Hematopoietic multipotent progenitor cell treated with erythropoietin and hydrocortisone succinate and interleukin-3 and kit ligand, for 4 days (in vitro differentiated cells): ENCODE results near the gene CAST.

Experiments used
- DNase-seq: peaks from one replicate; pipeline ENCODE4 v3.0.0-alpha.2; 2015

CAST gene

DNA sequence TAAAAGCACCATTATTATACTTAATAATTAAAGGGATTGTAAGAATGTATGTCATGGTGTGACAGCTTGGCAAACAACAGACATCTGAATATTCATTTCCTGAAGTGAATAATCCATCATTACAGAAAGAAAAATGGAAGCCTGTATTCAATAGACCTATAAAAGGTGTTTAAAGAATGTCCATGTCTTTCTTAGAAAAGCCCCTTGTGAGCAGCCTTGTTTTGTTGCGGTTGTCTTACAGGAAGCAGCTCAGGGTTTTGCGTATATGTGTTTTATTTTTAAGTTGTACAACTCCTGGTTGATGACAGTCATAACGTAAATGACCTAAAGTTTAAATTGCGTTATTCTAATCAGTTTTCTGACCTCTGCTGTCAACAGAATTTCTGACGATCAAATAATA lies 53.8 kb downstream of the CAST start:
- DNase-seq: no peak

DNA sequence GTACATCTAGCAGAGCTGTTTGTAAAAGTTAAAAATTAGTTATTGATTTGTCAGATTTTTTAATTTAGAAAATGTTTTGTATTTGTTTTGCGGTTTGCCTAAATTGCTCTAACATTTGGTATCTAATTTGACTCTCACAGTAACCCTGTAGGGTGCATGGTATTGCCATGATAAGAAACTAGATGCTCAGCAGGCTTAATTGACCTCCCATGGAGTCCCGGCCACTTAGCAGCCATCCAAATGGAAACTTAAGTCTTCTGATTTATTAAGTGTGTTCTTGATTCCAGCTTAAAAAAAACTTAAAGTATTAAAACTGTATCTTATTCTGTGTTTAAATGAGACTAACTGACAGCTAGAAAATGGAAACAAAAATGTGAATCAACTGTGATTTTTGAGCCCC lies 54.5 kb downstream of the CAST start:
- peak; percentile 27 for DNase-seq

DNA sequence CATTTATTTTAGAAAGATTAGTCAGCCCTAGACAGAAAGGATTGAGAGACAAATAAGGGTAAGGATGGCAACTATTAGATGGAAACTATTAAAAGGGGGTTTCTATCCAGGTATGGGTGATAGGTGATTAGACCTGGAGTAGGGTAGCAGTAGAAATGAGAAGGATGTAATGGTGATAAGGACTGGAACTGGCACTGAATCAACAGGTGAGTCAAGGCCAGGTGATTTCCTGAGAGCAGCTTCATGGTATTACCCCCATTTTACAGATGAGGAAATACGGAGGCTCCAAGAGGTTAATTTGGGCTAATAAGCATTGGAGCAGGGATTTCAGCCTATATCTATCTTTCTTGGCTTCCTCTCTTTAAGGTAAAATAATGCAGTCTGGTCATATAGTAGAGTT lies 55.7 kb downstream of the CAST start:
- no peak for DNase-seq

DNA sequence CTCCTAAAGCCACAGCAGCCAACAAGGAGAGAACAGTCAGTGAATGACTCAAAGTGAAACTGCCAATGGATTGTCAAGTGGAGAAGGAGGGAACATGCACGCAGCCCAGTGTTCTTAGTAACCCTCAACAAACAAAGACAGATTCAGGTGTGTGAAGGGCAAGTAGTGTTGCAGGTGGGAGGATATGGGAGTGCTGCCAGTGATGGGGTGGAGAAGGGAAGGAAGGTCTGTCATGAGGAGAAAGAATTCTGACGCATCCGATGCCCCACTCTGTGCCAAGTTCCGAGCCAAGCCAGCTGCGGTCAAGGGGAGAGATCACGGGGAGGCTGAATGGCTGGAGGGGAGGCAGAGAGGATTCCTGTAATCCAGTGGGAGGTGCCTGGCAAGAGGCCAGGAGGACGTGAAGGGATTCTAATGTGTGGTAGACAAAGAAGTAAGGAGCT lies 56.5 kb downstream of the CAST start:
- DNase-seq: no peak

DNA sequence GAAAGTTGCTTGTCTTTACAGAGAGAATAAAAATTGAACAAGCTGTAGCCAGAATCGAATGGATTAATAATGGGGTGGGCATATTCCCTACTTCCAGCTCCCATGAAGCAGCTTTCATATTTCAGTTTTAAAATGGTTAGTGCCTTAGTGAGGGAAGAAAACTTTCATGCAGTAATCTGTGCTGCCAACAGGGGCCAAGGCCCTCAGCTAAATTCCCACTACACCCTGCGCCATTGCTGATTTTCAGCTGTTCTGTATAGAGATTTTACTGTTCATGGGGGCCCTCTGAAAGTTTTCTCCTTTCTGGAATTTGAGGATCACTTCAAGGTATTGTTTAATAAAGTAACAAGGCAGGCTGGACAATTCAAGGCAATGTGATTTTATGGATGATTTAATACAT lies 58.2 kb downstream of the CAST start:
- DNase-seq: no peak

DNA sequence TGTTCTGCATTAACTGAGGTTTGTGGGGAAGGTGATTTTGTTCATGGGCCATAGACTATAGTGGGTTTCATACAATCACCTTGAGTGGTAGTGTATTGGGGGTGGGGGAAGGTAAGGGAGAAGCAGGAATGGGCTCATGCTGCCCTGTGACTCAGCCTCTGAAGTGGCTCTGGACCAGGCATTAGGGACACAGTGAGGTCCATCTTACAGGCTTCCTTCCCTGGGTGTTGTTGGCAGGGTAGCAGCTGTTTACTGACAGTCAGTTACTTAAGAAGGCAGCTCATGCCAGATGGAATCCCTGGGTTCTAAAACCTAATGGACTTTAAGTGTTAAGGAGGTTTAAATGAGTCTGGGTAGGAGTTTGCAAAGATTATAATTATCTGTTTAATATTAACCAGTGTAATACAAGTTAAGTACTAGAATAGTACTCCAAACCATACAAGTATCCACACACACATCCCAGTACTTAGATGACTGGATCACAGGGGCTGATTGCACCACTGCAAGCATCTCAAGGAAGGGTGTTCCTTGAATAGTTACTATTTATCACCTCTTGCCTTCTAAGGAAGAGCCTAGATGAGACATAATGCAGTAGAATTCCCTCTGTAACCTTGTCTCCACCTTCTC lies 59.3 kb downstream of the CAST start:
- no peak for DNase-seq

DNA sequence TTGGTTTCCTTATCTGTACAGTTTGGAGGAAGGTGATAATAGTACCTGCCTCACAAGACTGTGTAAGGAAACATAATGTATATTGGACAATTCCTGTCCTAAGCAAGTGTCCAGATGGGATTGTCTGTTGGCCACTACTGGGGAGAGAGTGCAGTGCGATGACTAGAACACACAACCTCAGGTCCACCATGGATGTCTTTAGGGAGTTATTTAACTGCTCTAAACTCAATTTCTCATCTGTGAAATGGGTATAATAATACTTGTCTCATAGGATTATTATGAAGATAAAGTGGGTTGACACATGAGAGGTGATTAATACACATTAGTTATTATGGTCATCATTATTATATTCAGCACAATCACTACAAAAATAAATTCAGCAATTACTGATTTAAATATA lies 63.1 kb downstream of the CAST start:
- no peak for DNase-seq

DNA sequence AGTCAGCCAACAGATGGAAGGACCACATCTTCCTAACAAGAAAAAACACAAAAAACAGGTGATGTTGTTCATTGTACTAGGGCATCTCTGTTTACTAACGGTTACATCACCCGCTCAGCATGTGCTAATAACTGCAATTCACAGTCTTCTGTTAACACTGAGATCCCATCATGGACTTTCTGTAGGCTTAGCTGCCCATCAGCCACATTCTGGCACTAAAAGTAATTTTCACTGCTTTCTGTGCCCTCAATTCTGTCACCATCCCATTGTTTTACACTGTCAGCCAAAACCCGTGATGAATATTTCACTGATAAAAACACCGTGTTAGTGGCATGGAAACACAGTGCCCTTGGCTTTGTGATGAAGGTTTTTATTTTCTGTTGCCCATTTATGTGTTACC lies 64.6 kb downstream of the CAST start:
- no peak for DNase-seq

DNA sequence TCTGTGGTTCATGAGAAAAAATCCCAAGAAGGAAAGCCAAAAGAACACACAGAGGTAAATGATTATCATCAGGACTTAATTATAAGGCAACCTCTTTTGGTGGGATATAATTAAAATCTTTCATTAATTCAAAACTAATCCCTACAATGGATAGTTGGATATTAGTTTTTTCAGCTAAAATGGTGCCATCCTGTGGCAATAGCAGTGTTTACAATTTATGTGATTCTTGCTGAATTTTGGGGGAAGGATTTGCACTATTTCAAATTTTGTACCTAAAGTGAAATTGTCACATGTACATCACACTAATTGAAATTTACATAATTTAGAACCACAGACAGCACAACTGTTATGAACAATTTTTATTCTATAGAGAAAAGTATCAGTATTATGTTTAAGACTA lies 67.0 kb downstream of the CAST start:
- peak; percentile 24 for DNase-seq

DNA sequence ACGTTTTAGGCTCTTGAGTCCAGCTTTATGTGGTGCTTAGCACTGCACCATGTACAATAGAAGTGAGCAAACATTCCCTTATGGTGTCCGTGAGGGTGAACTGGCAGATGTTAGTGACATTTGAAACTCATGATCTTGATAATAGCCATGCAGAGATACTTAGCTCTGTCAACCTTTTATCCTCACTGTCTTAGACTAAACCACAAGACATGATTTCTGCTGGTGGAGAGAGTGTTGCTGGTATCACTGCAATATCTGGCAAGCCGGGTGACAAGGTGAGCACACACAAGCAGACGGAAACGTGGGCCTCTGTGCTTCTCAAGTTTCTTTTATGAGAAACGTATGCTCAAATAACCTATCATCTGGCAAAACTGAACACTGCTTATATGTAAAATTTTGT lies 68.4 kb downstream of the CAST start:
- DNase-seq: no peak

DNA sequence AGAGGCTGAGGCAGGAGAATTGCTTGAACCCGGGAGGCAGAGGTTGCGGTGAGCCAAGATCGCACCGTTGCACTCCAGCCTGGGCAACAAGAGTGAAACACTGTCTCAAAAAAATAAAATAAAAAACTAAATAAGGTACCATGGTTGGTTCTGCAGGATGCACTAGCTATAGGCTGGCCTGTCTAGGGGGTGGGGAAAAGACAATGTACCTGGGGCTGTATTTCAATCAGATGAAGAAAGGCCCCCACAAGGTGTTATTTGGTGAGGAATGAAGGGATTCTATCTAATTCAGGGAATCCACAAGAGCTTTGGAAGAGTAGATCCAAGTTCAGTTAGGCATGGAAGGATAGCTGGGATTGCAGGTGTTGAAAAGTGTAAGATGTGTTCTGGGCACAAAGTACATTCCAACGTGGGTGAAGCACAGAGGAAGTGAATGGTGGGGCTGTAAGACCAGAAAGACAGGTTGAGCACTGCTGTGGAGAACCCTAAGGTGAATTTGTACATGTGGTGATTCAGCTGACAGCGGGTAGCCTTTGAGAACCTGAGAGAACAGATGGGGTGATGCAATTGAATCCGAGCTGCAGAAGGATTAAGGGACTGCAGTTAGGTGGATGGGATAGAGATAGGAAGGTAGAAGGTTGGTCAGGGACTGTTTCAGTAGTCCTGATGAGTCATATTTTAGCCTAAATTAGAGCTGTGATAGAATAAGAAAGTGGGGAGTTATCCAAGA lies 71.8 kb downstream of the CAST start:
- DNase-seq: no peak

DNA sequence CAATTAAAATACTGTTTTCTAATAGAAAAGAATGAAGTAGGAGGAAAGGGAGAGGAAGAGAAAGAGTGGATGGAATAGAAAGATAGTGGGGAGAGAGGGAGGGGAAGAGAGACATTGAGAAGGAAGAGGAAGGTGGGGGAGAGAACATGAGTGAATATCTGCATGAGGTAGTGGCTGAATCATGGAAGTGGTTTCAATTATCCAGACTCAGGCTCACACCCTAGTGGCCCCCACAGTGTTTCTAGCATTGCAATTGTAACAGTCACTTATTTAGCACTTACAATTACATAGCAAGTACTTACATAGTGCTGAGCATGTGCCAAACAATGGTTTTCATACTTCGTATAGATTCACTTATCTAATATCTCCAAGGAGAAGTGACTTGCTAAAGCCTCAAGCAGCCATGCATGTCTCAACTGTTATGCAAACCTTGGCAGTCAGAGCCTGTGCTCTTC lies 72.7 kb downstream of the CAST start:
- DNase-seq: peak; percentile 51

DNA sequence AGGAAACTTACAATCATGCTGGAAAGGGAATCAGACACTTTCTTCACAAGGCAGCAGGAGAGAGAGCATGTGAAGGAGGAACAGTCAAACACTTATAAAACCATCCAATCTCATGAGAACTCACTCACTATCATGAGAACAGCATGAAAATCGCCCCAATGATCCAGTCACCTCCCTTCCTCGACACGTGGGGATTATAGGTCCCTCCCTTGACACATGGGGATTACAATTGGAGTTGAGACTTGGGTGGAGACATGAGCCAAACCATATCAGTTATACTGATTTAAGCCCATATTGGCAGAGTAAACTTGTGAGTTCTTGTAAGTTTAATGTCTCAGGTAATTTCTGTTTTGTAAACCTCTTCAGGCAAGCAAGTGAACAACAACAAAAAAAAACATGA lies 74.8 kb downstream of the CAST start:
- DNase-seq: no peak

DNA sequence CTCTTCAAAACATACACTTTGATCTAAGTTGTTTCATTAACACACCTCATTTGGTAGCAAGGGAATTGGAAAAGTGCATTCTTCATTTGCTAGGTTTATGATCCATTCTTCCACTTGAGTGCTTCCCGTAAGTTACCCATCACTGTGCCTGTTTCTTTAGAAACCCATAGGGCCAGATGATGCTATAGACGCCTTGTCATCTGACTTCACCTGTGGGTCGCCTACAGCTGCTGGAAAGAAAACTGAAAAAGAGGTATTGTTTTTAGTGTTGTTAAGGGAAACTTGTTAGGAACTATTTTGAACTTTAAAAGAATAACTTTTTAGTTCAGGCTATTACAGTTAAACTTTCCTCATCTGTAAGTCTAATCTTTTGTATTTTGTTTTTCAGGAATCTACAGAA lies 78.9 kb downstream of the CAST start:
- DNase-seq: no peak

DNA sequence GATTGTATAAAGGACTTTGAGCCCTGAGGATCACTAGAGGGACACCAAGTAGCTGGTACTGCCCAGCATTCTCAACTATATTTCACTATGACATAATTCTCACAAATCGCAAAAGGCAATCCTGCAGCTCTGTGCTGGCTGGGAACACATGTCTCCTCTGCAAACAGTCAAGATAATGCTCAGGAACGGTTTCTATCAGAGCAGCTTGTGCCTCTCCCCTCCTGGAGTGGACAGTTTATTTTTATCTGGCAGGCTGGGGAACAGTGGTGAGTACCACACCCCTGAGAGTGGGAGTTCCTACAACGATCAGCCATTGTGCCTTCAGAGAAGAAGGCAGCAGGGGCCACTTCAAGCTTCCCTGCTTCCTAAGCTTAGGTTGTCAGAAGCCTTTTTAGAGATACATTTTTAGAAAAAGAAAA lies 79.7 kb downstream of the CAST start:
- peak; percentile 96 for DNase-seq

DNA sequence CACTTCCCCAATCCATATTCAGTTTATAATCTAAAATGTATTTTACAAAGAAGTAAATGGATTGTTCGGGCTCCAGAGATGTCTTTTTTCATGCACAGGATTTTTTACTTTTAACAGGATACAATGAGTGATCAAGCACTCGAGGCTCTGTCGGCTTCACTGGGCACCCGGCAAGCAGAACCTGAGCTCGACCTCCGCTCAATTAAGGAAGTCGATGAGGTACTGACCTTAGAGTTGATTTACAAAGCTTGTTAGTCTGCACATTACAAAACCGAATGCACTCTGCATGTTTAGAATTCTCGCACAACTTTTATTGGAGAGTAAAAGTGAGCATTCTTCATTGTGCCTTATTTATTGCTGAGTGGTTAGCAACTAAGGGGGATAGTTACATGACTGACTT lies 80.4 kb downstream of the CAST start:
- peak; percentile 46 for DNase-seq

DNA sequence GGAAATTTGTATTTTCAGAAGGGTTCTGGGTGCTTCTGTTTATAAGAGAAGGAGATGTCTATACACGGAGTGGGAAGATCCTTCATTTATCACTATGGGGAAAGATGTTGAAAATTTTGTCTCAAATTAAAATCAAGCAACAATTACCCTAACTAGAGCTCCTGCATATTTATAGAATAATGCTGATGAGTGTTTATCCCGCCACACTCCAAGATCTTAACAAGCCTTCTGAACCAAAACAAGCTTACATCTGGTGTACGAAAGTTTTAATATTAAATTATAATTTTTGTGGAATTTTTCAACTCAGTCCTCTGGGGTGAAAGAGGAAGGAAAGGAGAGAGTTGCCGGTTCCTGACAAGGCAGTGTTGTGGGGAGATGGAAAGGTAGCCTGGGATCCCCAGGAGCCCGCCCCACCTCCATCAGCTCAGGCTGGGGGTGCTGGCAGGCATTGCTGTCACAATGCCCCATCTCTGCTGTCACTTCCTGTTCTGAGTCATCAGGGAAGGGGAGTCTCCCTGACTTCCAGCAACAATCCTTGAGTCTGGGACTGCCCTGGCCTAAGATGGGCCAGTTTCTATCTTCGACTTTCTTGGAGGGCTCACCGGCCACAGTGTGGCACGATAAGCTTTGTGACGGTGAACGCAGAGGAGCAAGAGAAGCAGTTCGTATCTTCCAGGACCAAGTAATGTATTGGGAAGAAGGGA lies 81.0 kb downstream of the CAST start:
- DNase-seq: peak; percentile 54

DNA sequence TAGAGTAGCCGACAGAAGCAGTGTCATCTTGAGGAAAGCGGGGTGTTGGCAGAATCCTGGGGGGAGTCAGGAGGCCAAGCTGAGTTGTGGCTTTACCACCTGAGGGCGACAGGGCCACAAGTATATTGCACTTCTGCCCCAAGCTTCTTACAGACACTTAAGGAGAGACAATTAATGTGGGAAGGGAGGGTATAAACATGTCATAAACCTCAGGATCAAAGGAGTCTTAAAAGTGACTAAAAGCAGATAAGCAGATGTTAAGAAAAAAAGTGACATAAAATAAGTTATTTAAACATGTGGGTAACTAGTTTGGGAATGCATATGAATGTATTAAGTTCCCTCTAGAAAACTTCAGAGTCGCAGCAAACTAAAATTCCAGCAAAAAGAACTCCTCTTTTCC lies 81.6 kb downstream of the CAST start:
- DNase-seq: peak; percentile 29

DNA sequence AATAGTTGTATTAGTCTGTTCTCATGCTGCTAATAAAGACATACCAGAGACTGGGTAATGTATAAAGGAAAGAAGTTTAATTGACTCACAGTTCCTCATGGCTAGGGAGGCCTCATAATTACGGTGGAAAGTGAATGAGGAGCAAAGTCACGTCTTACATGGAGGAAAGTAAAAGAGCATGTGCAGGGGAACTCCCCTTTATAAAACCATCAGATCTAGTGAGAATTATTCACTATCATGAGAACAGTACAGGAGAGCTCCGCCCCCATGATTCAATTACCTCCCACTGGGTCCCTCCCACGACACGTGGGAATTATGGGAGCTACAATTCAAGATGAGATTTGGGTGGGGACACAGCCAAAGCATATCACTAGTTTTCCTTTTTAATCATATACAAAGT lies 82.0 kb downstream of the CAST start:
- peak; percentile 8 for DNase-seq

DNA sequence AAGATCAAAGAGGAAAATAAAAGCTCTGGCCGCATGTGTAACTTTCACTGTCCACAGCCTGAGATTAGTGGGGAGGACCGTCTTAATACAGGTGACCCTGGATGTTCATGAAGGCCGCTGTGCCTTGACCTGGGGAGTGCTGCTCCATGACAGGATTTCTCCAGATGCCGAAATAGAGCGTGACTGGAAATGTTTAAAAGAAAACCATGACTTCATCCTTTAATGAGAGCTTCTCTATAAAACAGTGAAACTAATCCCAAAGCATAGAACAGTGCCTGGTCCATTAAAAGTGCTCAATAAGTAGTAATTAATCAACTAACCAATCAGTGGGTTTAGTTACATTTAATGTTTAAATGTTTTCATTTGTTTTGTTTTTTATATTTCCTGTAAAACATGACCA lies 82.8 kb downstream of the CAST start:
- DNase-seq: no peak

DNA sequence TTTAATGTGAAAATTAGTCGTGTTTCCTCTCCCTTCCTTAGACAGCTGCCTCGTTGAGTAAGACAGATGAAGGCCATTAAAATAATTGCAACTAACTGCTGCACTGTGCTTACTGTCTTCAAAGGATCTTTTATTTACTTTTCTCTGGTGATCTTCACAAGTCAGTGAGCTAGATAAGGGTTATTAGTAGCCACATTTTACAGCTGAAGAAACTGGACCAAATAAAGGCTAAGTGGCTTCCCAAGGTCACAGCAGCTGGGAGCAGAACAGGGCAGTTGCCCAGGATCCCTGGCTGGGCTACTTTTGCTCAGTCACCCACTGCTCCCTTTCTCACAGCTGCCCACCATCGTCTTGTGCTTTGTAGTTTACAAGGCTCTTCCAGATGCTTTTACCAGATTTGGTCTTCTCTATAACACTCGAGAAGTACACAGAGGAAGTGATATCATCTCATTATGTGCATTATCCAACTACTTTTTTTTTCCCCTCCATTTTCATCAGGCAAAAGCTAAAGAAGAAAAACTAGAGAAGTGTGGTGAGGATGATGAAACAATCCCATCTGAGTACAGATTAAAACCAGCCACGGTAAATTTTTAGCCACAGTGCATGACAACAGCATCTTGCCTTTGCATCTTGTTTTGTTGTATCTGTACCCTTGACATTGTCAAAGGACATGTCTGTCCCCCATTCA lies 83.8 kb downstream of the CAST start:
- peak; percentile 54 for DNase-seq

DNA sequence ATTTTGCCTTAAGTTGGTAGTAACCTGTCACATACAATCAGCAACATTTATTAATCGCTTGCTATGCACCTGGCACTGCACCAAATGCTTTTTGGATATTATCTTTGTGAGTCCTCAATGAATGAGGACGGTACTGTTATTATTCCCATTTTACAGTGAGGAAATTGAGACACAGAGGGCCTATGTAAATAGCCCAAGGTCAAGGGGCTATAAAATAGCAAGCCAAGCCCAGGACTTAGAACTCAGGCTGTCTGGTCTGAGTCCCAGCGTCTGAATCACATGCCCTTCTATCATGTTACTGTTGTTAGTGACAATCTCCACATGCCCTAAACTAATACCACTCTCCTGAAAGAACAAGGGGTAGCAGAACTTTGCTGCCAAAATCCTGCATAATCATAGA lies 85.5 kb downstream of the CAST start:
- DNase-seq: no peak

DNA sequence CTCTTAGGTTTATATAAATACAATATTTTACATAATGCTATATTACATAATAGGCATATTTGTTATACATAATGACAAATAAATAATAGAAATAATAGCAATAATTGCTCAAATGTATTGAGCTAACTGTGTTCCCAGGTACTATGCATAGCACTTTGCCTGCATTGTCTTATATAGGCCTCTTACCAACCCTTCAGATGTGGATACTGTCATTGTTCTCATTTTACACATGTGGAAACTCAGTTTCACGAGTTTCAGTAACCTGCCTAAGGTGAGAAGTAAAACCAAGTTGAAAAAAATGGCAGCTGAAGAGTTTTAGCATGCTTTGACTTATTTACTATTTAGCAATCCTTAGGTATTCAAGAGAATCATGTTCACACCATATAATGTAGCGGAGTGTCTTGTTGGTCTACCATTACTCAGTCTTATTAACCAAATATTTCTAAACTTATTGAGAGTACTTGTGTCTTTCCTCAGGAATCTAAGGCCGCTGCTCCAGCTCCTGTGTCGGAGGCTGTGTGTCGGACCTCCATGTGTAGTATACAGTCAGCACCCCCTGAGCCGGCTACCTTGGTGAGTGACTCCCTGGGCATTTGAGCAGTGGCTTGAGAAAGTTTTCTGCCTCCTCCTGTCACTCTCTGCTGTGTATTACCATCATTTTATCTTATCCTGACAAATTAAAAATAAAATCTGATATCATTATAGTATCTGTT lies 88.1 kb downstream of the CAST start:
- DNase-seq: no peak
